Colonic mucosa (tissue), 4 donors: Measurements from ENCODE around the gene RENBP. TPM values are rescaled to one million over a fixed set of nuclear protein-coding genes. Genes with fewer than 3 reads are reported as not detected.

Source experiments
- DNase-seq: peaks from one replicate; pipeline ENCODE4 v3.0.0-alpha.2; 2020
- H3K27ac ChIP-seq: fragments of 200-600 bp; one replicate; pipeline ENCODE4 v1.8.0; 2021
- H3K27me3 ChIP-seq: fragments of 200-600 bp; one replicate; pipeline ENCODE4 v1.8.0; 2021
- H3K36me3 ChIP-seq: fragments of 200-600 bp; one replicate; pipeline ENCODE4 v1.8.0; 2021
- H3K4me1 ChIP-seq: fragments of 200-600 bp; one replicate; pipeline ENCODE4 v1.8.0; 2021; ENCODE audit warnings: mild to moderate bottlenecking
- H3K4me3 ChIP-seq: fragments of 200-600 bp; one replicate; pipeline ENCODE4 v1.8.0; 2021
- H3K9ac ChIP-seq, 2 donors: one replicate each; pipeline ENCODE4 v1.7.0; 2013; ENCODE audit warnings: control low read depth in 2 of 2, low read depth in 2 of 2, low read length in 2 of 2
- H3K9me3 ChIP-seq: fragments of 200-600 bp; one replicate; pipeline ENCODE4 v1.8.0; 2021
- intact Hi-C: fragments of 100-400 bp; cut with DNase I; formaldehyde crosslinking; loops from one replicate; pipeline ENCODE4 v1.14.1; 2022
- total RNA-seq, 2 donors: library from RNA; stranded (reverse); fragmentation: NEBNext Ultra II Directional in 1 of 2; extraction: Animal tissue kit (Norgen Biotek cat#: 25700) in 1 of 2; gene quantifications; one replicate each; pipeline ENCODE4 v1.2.1, GENCODE V29; 2021
- TF ChIP-seq, protein P1 (sequence below): fragments of 200-600 bp; IDR thresholded peaks from one replicate; pipeline ENCODE4 v1.8.0; 2022; ENCODE audit warnings: antibody characterized with exemption, mild to moderate bottlenecking
- donor health status: healthy.
- donor health status: DM: no; HTN: no; CAD: no.
- donor health status: DM: no; HTN: no; CAD: no.

The RENBP gene
- 1 to 10 TPM; 3.3 to 5.0 TPM for total RNA-seq

DNA sequence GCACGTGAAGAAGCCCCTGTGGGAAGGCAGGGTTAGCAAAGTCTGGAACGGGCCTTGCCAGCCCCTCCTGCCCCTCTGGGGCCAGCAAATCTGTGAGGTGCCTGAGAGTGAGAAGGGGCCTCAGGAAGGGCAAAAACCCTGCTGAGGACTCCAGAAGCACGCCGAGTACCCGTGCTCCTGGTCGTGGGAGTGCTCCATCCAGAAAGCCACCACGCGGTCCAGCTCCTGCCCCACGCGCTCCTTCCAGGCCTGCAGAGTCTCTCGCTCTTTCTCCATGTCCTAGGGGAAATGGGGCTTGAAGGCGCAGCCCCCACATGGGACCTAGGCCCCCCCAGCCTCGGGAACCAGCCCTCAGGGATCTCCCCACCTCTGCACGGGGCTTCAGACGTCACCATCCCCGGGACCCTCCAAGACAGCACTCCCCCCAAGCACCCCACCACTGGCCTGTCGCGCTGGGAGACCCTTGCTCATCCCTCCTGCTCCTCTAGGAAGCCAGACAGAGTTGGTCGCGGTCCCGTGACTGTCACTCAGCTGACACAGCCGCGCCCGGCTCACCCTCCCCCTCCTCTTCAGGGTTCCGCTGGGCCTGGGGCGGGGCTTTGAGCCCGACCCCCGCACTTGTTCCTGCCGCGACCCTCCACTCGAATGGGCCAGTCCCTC lies at the start of gene RENBP:
Gene RENBP (minus strand): TSS at position 504 of the 660 bp plus-strand sequence. CDS start 33 bp downstream, at position 471.
- TF ChIP-seq, protein P1, sequence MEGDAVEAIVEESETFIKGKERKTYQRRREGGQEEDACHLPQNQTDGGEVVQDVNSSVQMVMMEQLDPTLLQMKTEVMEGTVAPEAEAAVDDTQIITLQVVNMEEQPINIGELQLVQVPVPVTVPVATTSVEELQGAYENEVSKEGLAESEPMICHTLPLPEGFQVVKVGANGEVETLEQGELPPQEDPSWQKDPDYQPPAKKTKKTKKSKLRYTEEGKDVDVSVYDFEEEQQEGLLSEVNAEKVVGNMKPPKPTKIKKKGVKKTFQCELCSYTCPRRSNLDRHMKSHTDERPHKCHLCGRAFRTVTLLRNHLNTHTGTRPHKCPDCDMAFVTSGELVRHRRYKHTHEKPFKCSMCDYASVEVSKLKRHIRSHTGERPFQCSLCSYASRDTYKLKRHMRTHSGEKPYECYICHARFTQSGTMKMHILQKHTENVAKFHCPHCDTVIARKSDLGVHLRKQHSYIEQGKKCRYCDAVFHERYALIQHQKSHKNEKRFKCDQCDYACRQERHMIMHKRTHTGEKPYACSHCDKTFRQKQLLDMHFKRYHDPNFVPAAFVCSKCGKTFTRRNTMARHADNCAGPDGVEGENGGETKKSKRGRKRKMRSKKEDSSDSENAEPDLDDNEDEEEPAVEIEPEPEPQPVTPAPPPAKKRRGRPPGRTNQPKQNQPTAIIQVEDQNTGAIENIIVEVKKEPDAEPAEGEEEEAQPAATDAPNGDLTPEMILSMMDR = no peak
- intact Hi-C loops = no loop called here
- Histone ChIP-seq H3K27me3 (no peaks in the 10 kb centered on the region), H3K9ac (peak within 1 kb of the TSS; percentile 12 to 24), H3K4me3 (peak within 1 kb of the TSS; percentile 22), H3K4me1 (no peaks in the 10 kb centered on the region), H3K27ac (peak within 1 kb of the TSS; percentile 33), H3K36me3 (no peaks in the 10 kb centered on the region), H3K9me3 (no peaks in the 10 kb centered on the region)
- no peak for DNase-seq

DNA sequence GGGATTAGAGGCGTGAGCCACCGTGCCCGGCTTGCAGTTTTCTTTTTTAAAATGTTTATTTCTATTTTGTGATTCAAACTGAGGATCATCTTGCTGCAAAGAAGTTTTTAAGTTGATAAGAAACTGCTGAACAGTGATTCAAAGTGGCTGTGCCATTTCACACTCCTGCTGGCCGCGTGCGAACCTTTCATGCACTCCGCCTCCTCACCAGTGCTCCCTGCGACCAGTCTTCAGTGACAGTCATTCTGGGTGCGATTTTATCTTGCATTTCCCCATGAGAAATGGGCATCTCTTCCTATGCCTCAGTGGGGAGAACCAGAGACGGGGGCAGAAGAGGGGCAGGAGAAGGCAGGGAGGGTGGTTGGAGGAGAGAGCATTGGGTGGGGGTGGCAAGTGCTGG lies 49.5 kb upstream of the RENBP start:
- Histone ChIP-seq H3K4me3 (no peak overlapping the region), H3K27me3 (peaks cover 10% of the 10 kb centered on the region), H3K27ac (no peak overlapping the region), H3K4me1 (no peaks in the 10 kb centered on the region), H3K9ac (no peak overlapping the region), H3K9me3 (no peaks in the 10 kb centered on the region), H3K36me3 (no peaks in the 10 kb centered on the region)
- intact Hi-C loops = no loop called here
- DNase-seq = no peak
- TF ChIP-seq, protein P1 = no peak

DNA sequence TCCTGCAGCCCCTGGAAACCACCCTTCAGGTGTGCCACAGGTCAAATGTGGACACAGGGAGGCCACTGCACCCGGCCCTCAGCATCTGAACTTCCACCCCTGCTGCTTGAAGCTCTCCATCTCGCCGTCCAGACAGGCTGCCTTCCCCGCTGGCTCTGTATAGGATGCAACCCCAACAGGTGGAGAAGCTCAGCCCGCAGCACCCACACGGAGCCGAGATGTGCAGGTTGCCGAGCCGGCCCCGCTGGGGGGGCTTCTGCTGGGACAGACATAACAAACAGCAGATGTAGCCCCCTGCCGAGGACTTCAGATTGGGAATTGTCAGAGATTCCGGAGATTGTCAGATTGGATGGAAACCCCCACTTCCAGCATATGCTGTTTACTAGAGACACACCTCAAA lies 48.6 kb upstream of the RENBP start:
- no peak for DNase-seq
- intact Hi-C loops = no loop called here
- H3K4me1 ChIP-seq = no peaks in the 10 kb centered on the region
- no peak overlapping the region for H3K9ac ChIP-seq
- H3K27me3 ChIP-seq = peaks cover 10% of the 10 kb centered on the region
- TF ChIP-seq, protein P1 = no peak
- H3K27ac ChIP-seq = no peak overlapping the region
- no peak overlapping the region for H3K4me3 ChIP-seq
- no peaks in the 10 kb centered on the region for H3K9me3 ChIP-seq
- no peaks in the 10 kb centered on the region for H3K36me3 ChIP-seq

DNA sequence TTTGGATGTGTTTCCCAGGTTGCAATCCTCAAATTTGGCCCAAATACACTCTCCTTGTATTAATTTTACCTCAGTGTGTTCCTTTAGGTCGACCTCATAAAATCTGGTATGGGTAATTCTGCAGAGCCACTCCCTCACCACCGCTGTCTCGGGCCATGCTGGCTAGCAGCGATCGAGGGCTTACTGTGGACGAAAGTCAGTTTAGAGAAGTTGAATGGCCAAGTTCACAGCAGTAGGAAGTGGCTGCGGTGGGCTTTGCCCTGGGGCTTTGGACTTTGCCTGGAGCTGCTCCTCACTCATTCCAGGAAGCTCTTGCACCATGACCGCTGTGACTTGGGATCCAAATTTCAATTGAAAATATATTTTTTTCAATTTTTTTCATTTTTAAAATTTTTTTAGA lies 47.7 kb upstream of the RENBP start:
- DNase-seq = no peak
- Histone ChIP-seq H3K9ac (no peak overlapping the region), H3K27ac (no peak overlapping the region), H3K36me3 (no peaks in the 10 kb centered on the region), H3K4me1 (no peaks in the 10 kb centered on the region), H3K9me3 (no peaks in the 10 kb centered on the region), H3K27me3 (peaks cover 10% of the 10 kb centered on the region), H3K4me3 (no peak overlapping the region)
- intact Hi-C loops = no loop called here
- TF ChIP-seq, protein P1 = no peak

DNA sequence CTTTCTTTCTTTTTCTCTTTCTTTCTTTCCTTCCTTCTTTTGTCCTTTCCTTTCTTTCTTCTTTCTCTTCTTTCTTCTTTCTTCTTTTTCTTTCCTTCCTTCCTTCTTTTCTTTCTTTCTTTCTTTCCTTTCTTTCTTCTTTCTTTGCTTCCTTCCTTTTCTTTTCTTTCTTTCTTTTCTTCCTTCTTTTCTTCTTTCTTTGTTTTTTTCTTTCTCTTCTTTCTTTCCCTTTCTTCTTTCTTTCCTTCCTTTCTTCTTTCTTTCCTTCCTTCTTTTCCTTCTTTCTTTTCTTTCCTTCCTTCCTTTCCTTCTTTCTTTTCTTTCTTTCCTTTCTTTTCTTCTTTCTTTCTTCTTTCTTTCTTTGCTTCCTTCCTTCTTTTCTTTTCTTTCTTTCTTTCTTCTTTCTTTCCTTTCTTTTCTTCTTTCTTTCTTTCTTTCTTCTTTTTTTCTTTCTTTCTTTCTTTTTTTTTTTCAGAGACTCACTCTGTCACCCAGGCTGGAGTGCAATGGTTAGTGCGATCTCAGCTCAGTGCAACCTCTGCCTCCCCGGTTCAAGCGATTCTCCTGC lies 46.7 kb upstream of the RENBP start:
- no peak overlapping the region for H3K9ac ChIP-seq
- no peaks in the 10 kb centered on the region for H3K9me3 ChIP-seq
- peaks cover 10% of the 10 kb centered on the region for H3K27me3 ChIP-seq
- intact Hi-C loops = no loop called here
- TF ChIP-seq, protein P1 = no peak
- DNase-seq = no peak
- no peaks in the 10 kb centered on the region for H3K4me1 ChIP-seq
- no peaks in the 10 kb centered on the region for H3K36me3 ChIP-seq
- H3K27ac ChIP-seq = no peak overlapping the region
- no peak overlapping the region for H3K4me3 ChIP-seq
